OCI-LY1 (cell line): Measurements from ENCODE around the gene MS4A10.

ENCODE experiments used
- CTCF ChIP-seq: fragments of 200-600 bp; sonication (generic), shearing (Covaris generic); IDR thresholded peaks from 2 replicates; pipeline ENCODE4 v1.5.1; 2017; ENCODE audit warnings: mild to moderate bottlenecking, antibody characterized with exemption, low read length, moderate library complexity, mixed read lengths
- EZH2 ChIP-seq: fragments of 200-600 bp; sonication (generic), shearing (Covaris generic); IDR thresholded peaks from 2 replicates; pipeline ENCODE4 v1.8.0; 2017; ENCODE audit warnings: borderline replicate concordance, mixed run types, mild to moderate bottlenecking, antibody characterized with exemption, low read length, moderate library complexity, mixed read lengths

GRCh38 chr11:60767388-60767811 is 17.7 kb upstream of the MS4A10 start:
- TF ChIP-seq EZH2 = no peak
- no peak for TF ChIP-seq CTCF
